Measurements from ENCODE around the gene PRSS36.
A peak's percentile ranks its signal among the peaks of the same experiment; 100 is the strongest.
"Not testable (repeated sequence)": the region's sequence is repeated elsewhere in the genome, so short reads cannot be mapped to it uniquely, and the experiment has no call there.

PRSS36 gene

GRCh38 chr16:31105677-31106213, 44.1 kb downstream of the PRSS36 start:
- Histone ChIP-seq H3K36me3 (ENCODE audit: control insufficient read depth, low read depth, low read length) (peaks cover 9% of the 10 kb centered on the region), H3K9me3 (ENCODE audit: control insufficient read depth, low read depth, low read length) (no peaks in the 10 kb centered on the region), H3K9ac (ENCODE audit: low read length) (no peak overlapping the region), H3K27me3 (ENCODE audit: control insufficient read depth, insufficient read depth, low read length) (no peaks in the 10 kb centered on the region), H3K27ac (ENCODE audit: low read length) (no peak overlapping the region), H3K4me1 (ENCODE audit: control insufficient read depth, low read depth, low read length) (no peaks in the 10 kb centered on the region), H3K4me3 (ENCODE audit: low read length) (no peak overlapping the region)

- not testable (repeated sequence) for H3K27ac ChIP-seq (ENCODE audit: low read length); H3K4me3 ChIP-seq (ENCODE audit: low read length); H3K27me3 ChIP-seq (ENCODE audit: control insufficient read depth, insufficient read depth, low read length); H3K9me3 ChIP-seq (ENCODE audit: control insufficient read depth, low read depth, low read length); H3K36me3 ChIP-seq (ENCODE audit: control insufficient read depth, low read depth, low read length); H3K9ac ChIP-seq (ENCODE audit: low read length); H3K4me1 ChIP-seq (ENCODE audit: control insufficient read depth, low read depth, low read length)
Observed at GRCh38 chr16:31100876-31101641, 48.8 kb downstream of the PRSS36 start.

GRCh38 chr16:31099860-31100638, 49.8 kb downstream of the PRSS36 start:
- Histone ChIP-seq H3K27ac (ENCODE audit: low read length) (no peak overlapping the region), H3K9me3 (ENCODE audit: control insufficient read depth, low read depth, low read length) (no peaks in the 10 kb centered on the region), H3K36me3 (ENCODE audit: control insufficient read depth, low read depth, low read length) (no peaks in the 10 kb centered on the region), H3K27me3 (ENCODE audit: control insufficient read depth, insufficient read depth, low read length) (no peaks in the 10 kb centered on the region), H3K9ac (ENCODE audit: low read length) (no peak overlapping the region), H3K4me3 (ENCODE audit: low read length) (no peak overlapping the region), H3K4me1 (ENCODE audit: control insufficient read depth, low read depth, low read length) (no peaks in the 10 kb centered on the region)

- Histone ChIP-seq H3K9ac (ENCODE audit: low read length) (peak within 1 kb of the TSS; percentile 56), H3K9me3 (ENCODE audit: control insufficient read depth, low read depth, low read length) (no peaks in the 10 kb centered on the region), H3K36me3 (ENCODE audit: control insufficient read depth, low read depth, low read length) (peaks cover 13% of the 10 kb centered on the region), H3K27ac (ENCODE audit: low read length) (no peak within 1 kb of the TSS), H3K4me3 (ENCODE audit: low read length) (peak within 1 kb of the TSS; percentile 78), H3K4me1 (ENCODE audit: control insufficient read depth, low read depth, low read length) (no peaks in the 10 kb centered on the region), H3K27me3 (ENCODE audit: control insufficient read depth, insufficient read depth, low read length) (no peaks in the 10 kb centered on the region)
Observed at GRCh38 chr16:31094424-31095120, 55.3 kb downstream of the PRSS36 start, which contains the start of gene VKORC1. Gene VKORC1 (minus strand): TSS chr16:31094797. CDS start chr16:31094729, 68 bp downstream.

GRCh38 chr16:31094088-31094423, 55.8 kb downstream of the PRSS36 start:
- Histone ChIP-seq H3K9ac (ENCODE audit: low read length) (peak overlapping the region; percentile 56), H3K36me3 (ENCODE audit: control insufficient read depth, low read depth, low read length) (peaks cover 13% of the 10 kb centered on the region), H3K4me1 (ENCODE audit: control insufficient read depth, low read depth, low read length) (no peaks in the 10 kb centered on the region), H3K4me3 (ENCODE audit: low read length) (peak overlapping the region; percentile 78), H3K27ac (ENCODE audit: low read length) (no peak overlapping the region), H3K9me3 (ENCODE audit: control insufficient read depth, low read depth, low read length) (no peaks in the 10 kb centered on the region), H3K27me3 (ENCODE audit: control insufficient read depth, insufficient read depth, low read length) (no peaks in the 10 kb centered on the region)

- no peak overlapping the region for H3K27ac ChIP-seq (ENCODE audit: low read length)
- H3K27me3 ChIP-seq (ENCODE audit: control insufficient read depth, insufficient read depth, low read length): no peaks in the 10 kb centered on the region
- H3K4me1 ChIP-seq (ENCODE audit: control insufficient read depth, low read depth, low read length): no peaks in the 10 kb centered on the region
- H3K36me3 ChIP-seq (ENCODE audit: control insufficient read depth, low read depth, low read length): peaks cover 13% of the 10 kb centered on the region
- H3K4me3 ChIP-seq (ENCODE audit: low read length): peak overlapping the region; percentile 78
- H3K9me3 ChIP-seq (ENCODE audit: control insufficient read depth, low read depth, low read length): no peaks in the 10 kb centered on the region
- H3K9ac ChIP-seq (ENCODE audit: low read length): peak overlapping the region; percentile 56
Observed at GRCh38 chr16:31093132-31093703, 56.6 kb downstream of the PRSS36 start.

- Histone ChIP-seq H3K9me3 (ENCODE audit: control insufficient read depth, low read depth, low read length) (no peaks in the 10 kb centered on the region), H3K4me1 (ENCODE audit: control insufficient read depth, low read depth, low read length) (no peaks in the 10 kb centered on the region), H3K27me3 (ENCODE audit: control insufficient read depth, insufficient read depth, low read length) (no peaks in the 10 kb centered on the region), H3K36me3 (ENCODE audit: control insufficient read depth, low read depth, low read length) (peaks cover 13% of the 10 kb centered on the region), H3K27ac (ENCODE audit: low read length) (no peak overlapping the region), H3K9ac (ENCODE audit: low read length) (no peak overlapping the region), H3K4me3 (ENCODE audit: low read length) (no peak overlapping the region)
Observed at GRCh38 chr16:31092330-31092729, 57.5 kb downstream of the PRSS36 start.

GRCh38 chr16:31090540-31090939, 59.3 kb downstream of the PRSS36 start:
- peaks cover 15% of the 10 kb centered on the region for H3K36me3 ChIP-seq (ENCODE audit: control insufficient read depth, low read depth, low read length)
- H3K27me3 ChIP-seq (ENCODE audit: control insufficient read depth, insufficient read depth, low read length): no peaks in the 10 kb centered on the region
- H3K4me1 ChIP-seq (ENCODE audit: control insufficient read depth, low read depth, low read length): no peaks in the 10 kb centered on the region
- H3K9me3 ChIP-seq (ENCODE audit: control insufficient read depth, low read depth, low read length): no peaks in the 10 kb centered on the region
- H3K27ac ChIP-seq (ENCODE audit: low read length): no peak overlapping the region
- no peak overlapping the region for H3K4me3 ChIP-seq (ENCODE audit: low read length)
- H3K9ac ChIP-seq (ENCODE audit: low read length): no peak overlapping the region

GRCh38 chr16:31089199-31089598, 60.7 kb downstream of the PRSS36 start:
- Histone ChIP-seq H3K9me3 (ENCODE audit: control insufficient read depth, low read depth, low read length) (no peaks in the 10 kb centered on the region), H3K4me1 (ENCODE audit: control insufficient read depth, low read depth, low read length) (no peaks in the 10 kb centered on the region), H3K4me3 (ENCODE audit: low read length) (no peak overlapping the region), H3K9ac (ENCODE audit: low read length) (no peak overlapping the region), H3K27ac (ENCODE audit: low read length) (no peak overlapping the region), H3K36me3 (ENCODE audit: control insufficient read depth, low read depth, low read length) (peaks cover 17% of the 10 kb centered on the region), H3K27me3 (ENCODE audit: control insufficient read depth, insufficient read depth, low read length) (no peaks in the 10 kb centered on the region)

Data from iPS-18a (cell line).